ENCODE data around the gene RNASE4. TPM values are rescaled to one million over a fixed set of nuclear protein-coding genes. Genes with fewer than 3 reads are reported as not detected.

The RNASE4 gene
- total and polyA plus RNA-seq, 10 of the 15 experiments (the other 5 are each of a cell fraction or from before 2014, with no cell fraction given), result 0.87 to 2.6 (median 1.3) TPM

GRCh38 chr14:20732979-20733635 is 48.7 kb downstream of the RNASE4 start:
- TF ChIP-seq ELK1 (IDR thresholded peaks at IDR 0.05; ENCODE audit: low read depth, low read length) (no peak), RCOR1 (conservative IDR thresholded peaks at IDR 0.05; ENCODE audit: low read depth, low read length) (no peak), BACH1 (IDR thresholded peaks at IDR 0.05; ENCODE audit: borderline replicate concordance) (no peak), LARP7 (IDR thresholded peaks at IDR 0.05) (no peak), RELB (IDR thresholded peaks at IDR 0.05; ENCODE audit: low read depth) (no peak), POLR2A (IDR thresholded peaks at IDR 0.05; ENCODE audit: low read depth, low read length) (no peak), SREBF1 (IDR thresholded peaks at IDR 0.05; ENCODE audit: low read length) (no peak), SMAD5 (IDR thresholded peaks at IDR 0.05; ENCODE audit: low read depth) (no peak), SKIL (IDR thresholded peaks at IDR 0.05; ENCODE audit: low read depth, poor library complexity, severe bottlenecking) (no peak), CBX3 (IDR thresholded peaks at IDR 0.05; ENCODE audit: borderline replicate concordance, low read depth) (no peak), NFIC (IDR thresholded peaks at IDR 0.05; ENCODE audit: low read depth, low read length) (no peak), ZZZ3 (IDR thresholded peaks at IDR 0.05; ENCODE audit: control insufficient read depth, insufficient read length, low read depth) (no peak), CEBPB (IDR thresholded peaks at IDR 0.05; ENCODE audit: borderline replicate concordance in 1 of 2, low read depth in 2 of 2, low read length in 2 of 2) (no peak), NR2C2 (IDR thresholded peaks at IDR 0.05; ENCODE audit: borderline replicate concordance, control insufficient read depth, insufficient read length, low read depth) (no peak), RBBP5 (conservative IDR thresholded peaks at IDR 0.05) (no peak), NFXL1 (IDR thresholded peaks at IDR 0.05; ENCODE audit: borderline replicate concordance) (no peak)
- Histone ChIP-seq H3K79me2 (ENCODE audit: control insufficient read depth, insufficient read depth, low read length) (no peaks in the 10 kb centered on the region), H3K27me3 (replicated peaks in 1 of 2; ENCODE audit: control insufficient read depth in 2 of 2, insufficient read depth in 2 of 2, low read length in 1 of 2) (peaks cover 0 to 3% of the 10 kb centered on the region in 2 experiments; a peak in 2 of 4 replicates), H3K9me3 (replicated peaks; ENCODE audit: control insufficient read depth, insufficient read depth, low read length) (no peaks in the 10 kb centered on the region), H2AFZ (ENCODE audit: control insufficient read depth, low read depth, low read length) (no peak overlapping the region), H3K4me1 (ENCODE audit: control insufficient read depth, insufficient read depth, low read length) (no peaks in the 10 kb centered on the region), H3K4me3 (no peak overlapping the region), H3K4me2 (ENCODE audit: control insufficient read depth, insufficient read depth) (no peak overlapping the region), H4K20me1 (ENCODE audit: control insufficient read depth, insufficient read depth) (no peaks in the 10 kb centered on the region), H3K27ac (ENCODE audit: control insufficient read depth, insufficient read depth) (no peak overlapping the region), H3K36me3 (ENCODE audit: control insufficient read depth in 2 of 2, insufficient read depth in 2 of 2, low read length in 1 of 2) (no peaks in the 10 kb centered on the region), H3K9ac (ENCODE audit: control insufficient read depth, insufficient read depth, low read length) (no peak overlapping the region)
- FAIRE-seq (no peak), DNase-seq (ENCODE audit: low read depth, low spot score) (no peak), ATAC-seq (no peak)
- in situ Hi-C loops (cut with MboI) (no loop called here), intact Hi-C loops (cut with micrococcal nuclease; ENCODE audit: unreplicated experiment) (no loop called here)
- 38% methylated on average over 6 of the region's 6 CpGs for WGBS (ENCODE audit: insufficient coverage, insufficient replicate concordance, low lambda C conversion rate, missing lambda C conversion rate)
- ChIA-PET RAD21 (ENCODE audit: unreplicated experiment) (interaction anchor here (0.6 kb wide), 2 partner anchors 18 to 241 kb away, joined by 3 read pairs; no protein-coding TSS in a partner anchor), CTCF (interaction anchor here (1.1 kb wide), 1 partner anchor 9 kb away, joined by 3 read pairs; no protein-coding TSS in a partner anchor), POLR2A (no interaction called here), SMC1A (ENCODE audit: uncharacterized antibody, unreplicated experiment) (no interaction called here)
- no TSS peak for BruUV-seq (replicated peaks)

All from GM12878 (cell line).